Measurements from ENCODE around the gene STRIP2. TPM values are rescaled to one million over a fixed set of nuclear protein-coding genes. Genes with fewer than 3 reads are reported as not detected.
A peak's percentile ranks its signal among the peaks of the same experiment; 100 is the strongest.
"Not testable (repeated sequence)": the region's sequence is repeated elsewhere in the genome, so short reads cannot be mapped to it uniquely, and the experiment has no call there.

STRIP2 gene
- total and polyA plus RNA-seq, 7 experiments from 2014 or later: 0.14 to 21.4 (median 0.27) TPM; not detected in 3

GRCh38 chr7:129394982-129395914 lies 39.0 kb upstream of the STRIP2 start:
- Mint-ChIP-seq H3K27ac (peak overlapping the region in 1 of 9 donors; percentile 38), H3K27me3 (no peaks in the 10 kb centered on the region), H3K9me3 (no peaks in the 10 kb centered on the region), H3K4me1 (no peaks in the 10 kb centered on the region), H3K4me3 (no peak overlapping the region), H3K36me3 (peaks cover 1 to 40% (median 20%) of the 10 kb centered on the region in 5 donors)
- Histone ChIP-seq H3K27me3 (ENCODE audit: control insufficient read depth in 2 of 2, insufficient read depth in 2 of 2, low read length in 2 of 2) (no peaks in the 10 kb centered on the region), H3K4me1 (ENCODE audit: control insufficient read depth in 2 of 2, insufficient read depth in 2 of 2, low read length in 2 of 2) (no peaks in the 10 kb centered on the region), H3K4me3 (ENCODE audit: low read length) (no peak overlapping the region), H3K9me3 (ENCODE audit: control insufficient read depth in 2 of 3, low read length in 3 of 3) (no peaks in the 10 kb centered on the region), H3K36me3 (ENCODE audit: control insufficient read depth in 2 of 3, insufficient read depth in 3 of 3, low read length in 3 of 3) (peaks cover 0 to 13% (median 4%) of the 10 kb centered on the region in 3 experiments), H3K27ac (ENCODE audit: low read depth, low read length) (no peak overlapping the region)
- POLR2A ChIA-PET: interaction anchor here (0.5 kb wide), 1 partner anchor 431 kb away, joined by 3 read pairs; no protein-coding TSS in a partner anchor
- ATAC-seq (no peak), DNase-seq (no peak)
- CTCF ChIA-PET: interaction anchor here (0.8 kb wide), 1 partner anchor 15 kb away, joined by 3 read pairs; no protein-coding TSS in a partner anchor
- intact Hi-C loops (cut with micrococcal nuclease): no loop called here

- no peak overlapping the region for H3K4me3 Mint-ChIP-seq
- POLR2A ChIA-PET: no interaction called here
- intact Hi-C loops (cut with micrococcal nuclease): loop anchor here in 1 of 2 donors (5.0 kb wide), 1 partner anchor 34 kb away; no protein-coding TSS in a partner anchor
These were observed 32.8 kb upstream of the STRIP2 start for GRCh38 chr7:129401228-129401966.

GRCh38 chr7:129401967-129402860 lies 32.0 kb upstream of the STRIP2 start:
- ChIA-PET CTCF (interaction anchor here (0.6 kb wide), 1 partner anchor 24 kb away, joined by 3 read pairs; no protein-coding TSS in a partner anchor), POLR2A (no interaction called here)
- Mint-ChIP-seq H3K4me1 (peaks cover 0 to 16% (median 0%) of the 10 kb centered on the region in 7 donors), H3K9me3 (no peaks in the 10 kb centered on the region), H3K4me3 (no peak overlapping the region), H3K36me3 (peaks cover 0 to 46% (median 34%) of the 10 kb centered on the region in 5 donors), H3K27me3 (no peaks in the 10 kb centered on the region), H3K27ac (peak overlapping the region in 1 of 9 donors; percentile 0)
- Histone ChIP-seq H3K4me1 (ENCODE audit: control insufficient read depth in 2 of 2, insufficient read depth in 2 of 2, low read length in 2 of 2) (no peaks in the 10 kb centered on the region), H3K27ac (ENCODE audit: low read depth, low read length) (no peak overlapping the region), H3K27me3 (ENCODE audit: control insufficient read depth in 2 of 2, insufficient read depth in 2 of 2, low read length in 2 of 2) (no peaks in the 10 kb centered on the region), H3K36me3 (ENCODE audit: control insufficient read depth in 2 of 3, insufficient read depth in 3 of 3, low read length in 3 of 3) (peaks cover 0 to 54% (median 0%) of the 10 kb centered on the region in 3 experiments), H3K4me3 (ENCODE audit: low read length) (no peak overlapping the region), H3K9me3 (ENCODE audit: control insufficient read depth in 2 of 3, low read length in 3 of 3) (no peaks in the 10 kb centered on the region)
- DNase-seq (no peak), ATAC-seq (no peak)
- intact Hi-C loops (cut with micrococcal nuclease): loop anchor here in 1 of 2 donors (1.0 to 5.0 kb wide), 2 partner anchors 35 to 70 kb away; no protein-coding TSS in a partner anchor

More at GRCh38 chr7:129401228-129401966, 32.8 kb upstream of the STRIP2 start:
- Mint-ChIP-seq H3K27me3 (no peaks in the 10 kb centered on the region), H3K9me3 (no peaks in the 10 kb centered on the region), H3K36me3 (peaks cover 0 to 46% (median 33%) of the 10 kb centered on the region in 5 donors), H3K4me1 (peaks cover 0 to 16% (median 0%) of the 10 kb centered on the region in 7 donors), H3K27ac (no peak overlapping the region)
- no peaks in the 10 kb centered on the region for H3K9me3 ChIP-seq (ENCODE audit: control insufficient read depth in 2 of 3, low read length in 3 of 3)
- H3K27me3 ChIP-seq (ENCODE audit: control insufficient read depth in 2 of 2, insufficient read depth in 2 of 2, low read length in 2 of 2): no peaks in the 10 kb centered on the region
- peaks cover 0 to 48% (median 0%) of the 10 kb centered on the region in 3 experiments for H3K36me3 ChIP-seq (ENCODE audit: control insufficient read depth in 2 of 3, insufficient read depth in 3 of 3, low read length in 3 of 3)
- H3K27ac ChIP-seq (ENCODE audit: low read depth, low read length): no peak overlapping the region
- H3K4me3 ChIP-seq (ENCODE audit: low read length): no peak overlapping the region
- CTCF ChIA-PET: no interaction called here
- ATAC-seq: peak; percentile 81
- DNase-seq: no peak
- no peaks in the 10 kb centered on the region for H3K4me1 ChIP-seq (ENCODE audit: control insufficient read depth in 2 of 2, insufficient read depth in 2 of 2, low read length in 2 of 2)

- no peak for ATAC-seq
- Histone ChIP-seq H3K27ac (ENCODE audit: low read depth, low read length) (no peak overlapping the region), H3K36me3 (ENCODE audit: control insufficient read depth in 2 of 3, insufficient read depth in 3 of 3, low read length in 3 of 3) (peaks cover 0 to 57% (median 0%) of the 10 kb centered on the region in 3 experiments), H3K27me3 (ENCODE audit: control insufficient read depth in 2 of 2, insufficient read depth in 2 of 2, low read length in 2 of 2) (no peaks in the 10 kb centered on the region), H3K4me3 (ENCODE audit: low read length) (no peak overlapping the region), H3K4me1 (ENCODE audit: control insufficient read depth in 2 of 2, insufficient read depth in 2 of 2, low read length in 2 of 2) (no peaks in the 10 kb centered on the region), H3K9me3 (ENCODE audit: control insufficient read depth in 2 of 3, low read length in 3 of 3) (no peaks in the 10 kb centered on the region)
- H3K27me3 Mint-ChIP-seq: no peaks in the 10 kb centered on the region
- H3K9me3 Mint-ChIP-seq: no peaks in the 10 kb centered on the region
- H3K4me1 Mint-ChIP-seq: peaks cover 0 to 16% (median 0%) of the 10 kb centered on the region in 7 donors
- peaks cover 6 to 70% (median 53%) of the 10 kb centered on the region in 5 donors for H3K36me3 Mint-ChIP-seq
- ChIA-PET POLR2A (no interaction called here), CTCF (no interaction called here)
- no peak overlapping the region for H3K4me3 Mint-ChIP-seq
- intact Hi-C loops (cut with micrococcal nuclease): no loop called here
- no peak overlapping the region for H3K27ac Mint-ChIP-seq
- DNase-seq: no peak
These were observed 28.7 kb upstream of the STRIP2 start for GRCh38 chr7:129405527-129405926.

GRCh38 chr7:129410238-129410637 lies 24.0 kb upstream of the STRIP2 start:
- intact Hi-C loops (cut with micrococcal nuclease); H3K4me1 Mint-ChIP-seq; POLR2A ChIA-PET; H3K9me3 ChIP-seq (ENCODE audit: control insufficient read depth in 2 of 3, low read length in 3 of 3); ATAC-seq; H3K27ac ChIP-seq (ENCODE audit: low read depth, low read length); H3K27me3 ChIP-seq (ENCODE audit: control insufficient read depth in 2 of 2, insufficient read depth in 2 of 2, low read length in 2 of 2); CTCF ChIA-PET; H3K27ac Mint-ChIP-seq; H3K4me3 Mint-ChIP-seq; H3K9me3 Mint-ChIP-seq; H3K27me3 Mint-ChIP-seq; H3K4me3 ChIP-seq (ENCODE audit: low read length); H3K4me1 ChIP-seq (ENCODE audit: control insufficient read depth in 2 of 2, insufficient read depth in 2 of 2, low read length in 2 of 2); DNase-seq: not testable (repeated sequence)
- H3K36me3 ChIP-seq (ENCODE audit: control insufficient read depth in 2 of 3, insufficient read depth in 3 of 3, low read length in 3 of 3): peaks cover 0 to 38% (median 0%) of the 10 kb centered on the region in 3 experiments
- H3K36me3 Mint-ChIP-seq: peaks cover 6 to 75% (median 73%) of the 10 kb centered on the region in 5 donors

GRCh38 chr7:129412501-129412900 lies 21.7 kb upstream of the STRIP2 start:
- POLR2A ChIA-PET: no interaction called here
- intact Hi-C loops (cut with micrococcal nuclease): no loop called here

More at GRCh38 chr7:129412501-129412900, 21.7 kb upstream of the STRIP2 start:
- H3K4me3 ChIP-seq (ENCODE audit: low read length): no peak overlapping the region
- Mint-ChIP-seq H3K36me3 (peaks cover 6 to 71% (median 60%) of the 10 kb centered on the region in 5 donors), H3K4me3 (no peak overlapping the region), H3K27ac (no peak overlapping the region), H3K9me3 (peaks cover 0 to 7% (median 2%) of the 10 kb centered on the region in 11 donors), H3K27me3 (no peaks in the 10 kb centered on the region), H3K4me1 (no peaks in the 10 kb centered on the region)
- H3K27ac ChIP-seq (ENCODE audit: low read depth, low read length): no peak overlapping the region
- no peaks in the 10 kb centered on the region for H3K4me1 ChIP-seq (ENCODE audit: control insufficient read depth in 2 of 2, insufficient read depth in 2 of 2, low read length in 2 of 2)
- H3K9me3 ChIP-seq (ENCODE audit: control insufficient read depth in 2 of 3, low read length in 3 of 3): no peaks in the 10 kb centered on the region
- CTCF ChIA-PET: interaction anchor here (0.6 kb wide), 1 partner anchor 180 kb away, joined by 3 read pairs; no protein-coding TSS in a partner anchor
- DNase-seq (no peak), ATAC-seq (no peak)
- no peaks in the 10 kb centered on the region for H3K27me3 ChIP-seq (ENCODE audit: control insufficient read depth in 2 of 2, insufficient read depth in 2 of 2, low read length in 2 of 2)
- peaks cover 0 to 26% (median 0%) of the 10 kb centered on the region in 3 experiments for H3K36me3 ChIP-seq (ENCODE audit: control insufficient read depth in 2 of 3, insufficient read depth in 3 of 3, low read length in 3 of 3)
